T-helper 2 cell treated with Interferon-gamma antibody and Interleukin-4, amounts not matched to agents 100 ng/mL and 5 ng/mL, for 36 hours (primary cell): ENCODE measurements around the gene TMEM217. TPM values are rescaled to one million over a fixed set of nuclear protein-coding genes. Genes with fewer than 3 reads are reported as not detected.
"Not testable (repeated sequence)": the region's sequence is repeated elsewhere in the genome, so short reads cannot be mapped to it uniquely, and the experiment has no call there.

ENCODE experiments used
- intact Hi-C: fragments of 100-400 bp; cut with micrococcal nuclease; formaldehyde crosslinking; loops from one replicate; pipeline ENCODE4 v1.15.1; 2023
- total RNA-seq: library from RNA; stranded (reverse); gene quantifications from 2 replicates; pipeline ENCODE4 v1.2.3, GENCODE V29; 2022

TMEM217 gene
- 2.9 and 3.0 TPM in 2 replicates for total RNA-seq

DNA sequence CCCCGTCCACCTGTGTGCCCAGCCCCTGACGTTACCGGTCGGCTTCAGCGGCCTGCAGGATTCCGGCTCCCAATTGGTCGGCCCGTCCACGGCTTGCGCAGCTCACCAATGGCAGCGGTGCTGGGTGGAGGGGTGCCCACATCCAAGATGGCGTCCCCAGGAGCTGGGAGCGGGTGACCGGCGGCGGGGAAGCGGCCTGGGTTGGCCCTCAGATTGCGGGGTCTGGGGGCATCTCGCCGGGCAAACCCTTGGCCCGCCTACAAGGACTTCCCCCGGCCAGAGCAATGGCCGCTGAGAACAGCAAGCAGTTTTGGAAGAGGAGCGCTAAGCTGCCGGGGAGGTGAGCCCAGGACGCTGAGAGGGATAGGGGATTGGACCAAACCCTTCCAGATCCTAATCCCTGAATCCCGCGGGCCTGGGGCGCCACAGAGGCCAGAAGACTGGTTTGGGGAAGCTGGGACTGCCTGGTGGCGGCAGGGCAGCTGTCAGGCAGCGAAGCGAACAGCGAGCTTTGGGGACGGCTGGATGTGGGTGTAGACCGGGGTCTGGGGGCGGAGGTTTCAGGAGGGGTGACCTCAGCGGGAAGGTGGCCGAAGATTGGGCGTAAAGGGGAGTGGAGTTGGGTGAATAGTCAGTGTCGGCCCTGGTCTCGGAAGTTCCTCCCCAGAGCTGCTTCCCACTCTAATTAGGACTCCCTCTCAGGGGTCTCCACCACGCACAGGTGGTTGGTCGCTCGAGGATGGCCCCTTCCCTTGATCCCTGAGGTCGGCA lies at the start of gene TMEM217, which contains the start of gene TBC1D22B:
Gene TMEM217, minus strand, starts transcription at position 511 of the 771 bp plus-strand sequence. CDS start 39,114 bp downstream, outside the sequence.
Gene TBC1D22B, plus strand, starts transcription at position 139 of the 771 bp plus-strand sequence. Its CDS starts 146 bp downstream, at position 285.
- intact Hi-C loops: loop anchor here (2.0 kb wide), 3 partner anchors 15 to 35 kb away; no protein-coding TSS in a partner anchor

DNA sequence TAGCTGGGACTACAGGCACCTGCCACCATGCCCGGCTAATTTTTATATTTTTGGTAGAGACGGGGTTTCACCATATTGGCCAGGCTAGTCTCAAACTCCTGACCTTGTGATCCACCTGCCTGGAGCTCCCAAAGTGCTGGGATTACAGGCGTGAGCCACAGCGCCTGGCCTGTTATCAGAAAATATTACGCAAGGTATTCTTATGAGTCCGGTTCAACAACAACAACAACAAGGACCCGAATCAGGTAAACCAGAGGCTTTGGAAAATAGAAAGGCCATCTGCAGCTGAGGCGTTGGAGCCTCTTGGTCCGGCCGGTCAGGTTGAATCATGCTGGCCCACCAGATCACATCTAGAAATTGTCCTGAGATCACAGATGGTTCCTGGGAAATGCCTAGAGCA lies 49.5 kb upstream of the TMEM217 start:
- intact Hi-C loops: not testable (repeated sequence)

DNA sequence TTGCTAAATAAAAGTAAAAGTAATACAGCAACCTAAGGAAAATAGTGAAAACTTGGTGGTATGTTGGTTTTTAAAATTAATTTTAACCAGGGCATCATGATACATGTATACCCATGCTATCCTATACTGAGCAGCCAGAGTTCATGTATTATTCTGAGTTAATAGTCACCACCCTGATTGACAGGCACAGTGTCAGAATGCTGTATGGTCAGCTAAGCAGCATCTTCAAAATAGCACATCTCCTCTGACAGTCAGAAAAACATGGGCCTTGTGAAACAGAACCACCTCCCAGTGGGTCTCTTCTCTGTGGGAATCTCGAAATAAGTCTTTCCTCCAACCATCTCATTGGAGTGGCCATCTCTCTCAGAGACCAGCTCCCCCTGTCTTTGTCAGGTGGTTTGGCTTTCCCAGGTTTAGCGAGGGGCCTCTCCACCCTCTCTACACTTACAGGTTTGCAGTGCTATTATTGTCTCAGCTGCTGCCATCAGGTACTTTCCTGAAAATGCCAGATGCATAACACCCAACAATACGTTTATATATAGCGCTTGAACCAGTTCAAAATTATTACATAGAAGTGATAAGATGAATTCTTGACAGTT lies 48.8 kb upstream of the TMEM217 start:
- intact Hi-C loops: no loop called here

DNA sequence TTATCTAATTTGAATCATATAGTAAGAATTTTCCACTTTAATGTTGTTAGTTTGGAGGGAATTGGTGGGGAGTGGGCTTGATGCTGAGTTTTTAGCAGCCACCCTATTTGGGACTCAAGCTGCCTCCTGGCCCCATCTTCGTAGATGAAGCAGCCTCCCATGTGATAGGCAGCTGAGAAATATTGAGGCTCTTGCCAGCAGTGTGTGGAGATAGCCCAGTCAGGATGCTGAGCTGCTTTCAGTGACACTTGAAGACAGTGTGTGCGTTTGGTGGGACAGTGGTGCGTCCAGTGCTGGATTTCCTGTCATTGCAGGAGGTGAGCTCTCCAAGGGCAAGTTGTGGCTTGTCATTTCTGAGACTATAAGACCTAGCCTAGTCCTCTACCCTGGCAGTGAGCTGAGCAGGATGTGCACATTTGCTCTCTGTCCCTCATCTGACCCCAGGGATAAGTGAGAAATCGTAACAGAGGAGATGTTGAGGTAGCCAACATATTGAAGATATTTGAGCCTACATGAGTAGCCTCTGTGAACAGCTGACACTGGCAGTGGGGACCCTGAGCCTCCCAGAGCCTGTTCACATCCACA lies 48.0 kb upstream of the TMEM217 start:
- intact Hi-C loops: no loop called here

DNA sequence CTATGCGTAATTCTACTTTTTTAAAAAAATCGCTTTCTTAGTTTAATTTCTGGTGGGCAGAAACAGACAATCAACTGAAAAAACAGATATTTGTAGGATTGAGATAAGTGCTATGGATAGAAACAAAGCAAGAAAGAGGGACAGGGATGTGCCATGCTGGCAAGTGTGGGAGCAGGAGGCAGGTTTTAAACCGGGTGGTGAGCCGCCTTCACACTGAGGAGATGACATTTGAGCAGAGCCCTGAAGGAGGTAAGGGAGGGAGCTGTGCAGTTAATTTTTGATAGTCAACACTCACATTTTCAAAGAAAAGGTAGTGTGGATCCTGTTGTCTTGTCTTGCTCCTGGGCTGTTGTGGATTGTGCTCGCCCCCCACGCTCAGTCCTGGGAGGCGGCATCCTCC lies 46.8 kb upstream of the TMEM217 start:
- intact Hi-C loops: no loop called here

DNA sequence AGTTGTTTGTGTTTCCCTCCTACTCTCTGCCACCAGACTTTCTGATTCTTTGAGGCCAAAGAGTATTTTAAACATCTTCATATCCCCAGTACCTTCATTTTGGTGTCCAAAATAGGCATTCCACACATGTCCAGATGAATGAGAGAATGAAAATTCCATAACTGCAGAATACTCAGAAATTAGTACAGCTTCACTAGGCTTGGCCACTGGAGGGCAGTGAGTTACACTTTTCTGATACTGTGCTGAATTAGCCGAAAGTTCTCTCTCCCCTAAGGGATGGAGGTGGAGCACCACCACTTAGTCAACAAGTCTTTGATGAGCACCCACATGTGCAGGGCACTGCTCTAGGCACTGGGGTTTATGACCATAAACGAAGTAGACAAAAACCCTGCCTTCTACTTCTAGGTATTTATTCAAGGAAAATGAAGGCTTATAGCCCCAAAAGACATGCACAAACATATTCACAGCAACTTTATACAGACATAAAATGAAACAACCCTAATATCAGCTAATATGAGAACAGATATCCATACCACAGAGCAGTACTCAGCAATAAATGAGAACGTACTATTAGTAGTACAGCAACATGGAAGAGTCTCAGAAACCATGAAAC lies 46.1 kb upstream of the TMEM217 start:
- intact Hi-C loops: no loop called here

DNA sequence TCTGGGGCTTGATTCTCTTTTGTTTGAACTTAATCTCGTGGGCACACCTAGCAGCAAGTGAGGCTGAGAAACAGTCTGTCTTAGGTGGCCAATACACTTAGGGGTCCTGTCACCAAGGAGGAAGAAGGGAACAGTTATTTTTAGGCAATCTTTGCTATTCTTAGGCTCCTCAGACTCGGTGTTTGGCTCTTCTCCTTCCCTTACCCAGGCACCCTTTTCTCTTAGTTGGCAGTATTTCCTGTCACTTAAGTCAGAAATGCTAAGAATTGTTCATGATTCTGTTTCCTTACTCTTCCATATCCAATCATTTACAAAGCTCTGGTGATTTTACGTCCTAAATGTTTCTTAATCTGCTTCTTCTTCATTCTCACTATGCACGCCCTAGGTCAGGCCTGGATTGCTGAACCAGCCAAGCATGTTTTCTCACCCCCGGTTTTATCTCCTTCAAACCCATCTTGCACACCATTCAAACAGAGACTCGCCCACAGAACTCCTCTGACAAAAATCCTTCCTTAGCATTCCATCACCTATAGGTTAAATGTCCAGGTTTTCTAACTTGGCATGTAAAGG lies 45.2 kb upstream of the TMEM217 start:
- intact Hi-C loops: no loop called here

DNA sequence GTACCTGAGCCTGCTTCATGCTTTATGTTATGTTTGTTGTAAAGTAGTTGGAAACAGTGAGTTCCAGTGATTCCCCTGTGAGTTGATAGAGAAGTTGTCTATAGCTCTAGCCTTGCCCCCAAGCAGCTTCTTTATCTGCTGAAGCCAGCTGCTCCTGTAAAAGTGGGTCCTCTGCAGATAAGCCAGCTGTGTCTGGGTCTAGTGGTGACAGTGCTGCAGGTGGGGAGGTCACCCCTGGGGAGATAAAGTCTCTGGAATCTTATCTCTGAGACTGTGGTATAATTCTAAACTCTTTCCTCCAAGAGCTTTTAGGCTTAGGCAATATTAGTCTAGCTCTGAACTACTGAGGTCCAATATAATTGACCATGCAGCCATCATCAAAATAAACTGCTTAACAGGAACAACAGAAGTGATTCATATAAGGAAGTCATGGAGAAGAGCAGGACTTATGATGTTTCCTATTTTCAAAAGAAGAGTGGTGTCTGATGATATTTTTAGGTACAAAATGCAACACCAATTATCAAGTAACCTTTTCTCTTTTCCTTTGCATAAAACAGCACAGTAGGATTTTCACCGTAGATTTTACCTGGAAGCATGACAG lies 44.2 kb upstream of the TMEM217 start:
- intact Hi-C loops: no loop called here

DNA sequence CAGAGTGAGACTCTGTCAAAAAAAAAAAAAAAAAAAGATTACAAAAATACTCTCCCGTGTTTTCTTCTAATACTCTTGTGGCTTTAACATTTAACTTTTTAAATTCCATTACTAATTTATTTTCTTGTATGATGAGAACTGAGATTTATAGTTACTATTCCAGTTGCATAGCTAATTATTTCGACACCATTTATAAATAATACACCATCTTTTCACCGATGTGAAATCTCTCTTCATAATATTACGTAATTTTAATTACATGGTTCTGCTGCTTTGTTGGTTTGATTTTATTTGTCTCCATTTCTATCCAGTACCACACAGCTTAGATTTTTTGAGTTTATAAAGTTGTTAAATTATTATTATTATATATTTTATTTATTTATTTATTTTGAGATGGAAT lies 42.0 kb upstream of the TMEM217 start:
- intact Hi-C loops: no loop called here

DNA sequence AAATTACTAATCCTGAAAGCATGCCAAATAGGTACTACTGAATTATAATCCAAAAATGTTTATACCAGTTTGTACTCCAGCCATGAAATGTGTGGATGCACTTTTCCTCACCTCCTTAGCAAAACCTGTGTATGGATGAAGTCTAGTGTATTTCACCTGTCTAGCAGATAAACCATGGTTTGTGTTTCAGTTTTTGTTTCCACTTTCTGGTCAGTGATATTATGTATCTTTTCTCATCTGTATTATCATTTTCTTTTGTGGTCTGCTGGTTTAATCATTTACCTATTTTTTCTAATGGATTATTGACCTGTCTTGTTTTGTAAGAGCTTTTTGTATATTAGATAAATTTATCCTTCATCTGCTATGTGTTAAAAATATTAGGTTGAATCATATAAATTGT lies 41.0 kb upstream of the TMEM217 start:
- intact Hi-C loops: no loop called here

DNA sequence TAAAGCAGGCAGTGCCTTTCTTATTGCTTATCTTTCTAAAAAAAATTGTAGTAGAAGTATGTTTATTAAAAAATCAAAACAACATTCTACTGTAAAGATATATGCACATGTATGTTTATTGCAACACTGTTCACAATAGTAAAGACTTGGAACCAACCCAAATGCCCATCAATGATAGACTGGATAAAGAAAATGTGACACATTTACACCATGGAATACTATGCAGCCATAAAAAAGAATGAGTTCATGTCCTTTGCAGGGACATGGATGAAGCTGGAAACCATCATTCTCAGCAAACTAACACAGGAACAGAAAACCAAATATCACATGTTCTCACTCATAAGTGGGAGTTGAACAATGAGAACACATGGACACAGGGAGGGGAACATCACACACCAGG lies 39.7 kb upstream of the TMEM217 start:
- intact Hi-C loops: not testable (repeated sequence)

DNA sequence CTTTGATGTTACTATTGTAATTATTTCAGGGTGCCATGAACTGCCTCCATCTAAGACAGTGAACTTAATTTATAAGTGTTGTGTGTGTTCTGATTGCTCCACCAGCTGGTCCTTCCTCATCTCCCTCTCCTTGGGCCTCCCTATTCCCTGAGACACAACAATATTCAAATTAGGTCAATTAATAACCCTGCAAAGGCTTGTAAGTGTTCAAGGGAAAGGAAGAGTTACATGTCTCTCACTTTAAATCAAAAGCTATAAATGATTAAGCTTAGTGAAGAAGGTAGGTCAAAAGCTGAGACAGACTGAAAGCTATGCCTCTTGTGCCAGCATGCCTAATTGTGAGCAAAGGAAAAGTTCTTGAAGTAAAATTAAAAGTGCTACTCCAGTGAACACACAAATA lies 35.5 kb upstream of the TMEM217 start:
- intact Hi-C loops: loop anchor here (5.0 kb wide), 1 partner anchor 121 kb away; the partner anchor contains the start of gene PIM1

DNA sequence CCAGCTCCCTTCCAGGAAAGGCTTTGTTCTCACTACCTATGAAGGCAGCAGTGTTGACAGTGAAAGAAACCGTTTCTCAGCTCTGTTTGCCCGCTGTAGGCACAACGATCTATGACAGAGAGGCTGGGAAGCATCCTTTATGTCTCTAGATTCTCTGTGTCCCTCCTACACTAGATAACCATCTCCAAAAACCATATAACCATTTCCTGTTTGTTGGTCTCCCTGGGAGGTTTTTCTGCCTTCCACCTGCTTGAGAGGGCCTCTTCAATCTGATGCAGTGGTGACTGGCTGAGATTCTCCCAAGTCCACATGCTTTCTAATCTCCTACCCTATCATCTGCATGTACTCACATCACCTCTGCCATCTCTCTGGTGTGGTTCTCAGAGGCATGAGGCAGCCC lies 32.0 kb upstream of the TMEM217 start:
- intact Hi-C loops: loop anchor here (1.0 to 5.0 kb wide), 4 partner anchors 17 to 118 kb away; partner anchors contain the start of gene PIM1

DNA sequence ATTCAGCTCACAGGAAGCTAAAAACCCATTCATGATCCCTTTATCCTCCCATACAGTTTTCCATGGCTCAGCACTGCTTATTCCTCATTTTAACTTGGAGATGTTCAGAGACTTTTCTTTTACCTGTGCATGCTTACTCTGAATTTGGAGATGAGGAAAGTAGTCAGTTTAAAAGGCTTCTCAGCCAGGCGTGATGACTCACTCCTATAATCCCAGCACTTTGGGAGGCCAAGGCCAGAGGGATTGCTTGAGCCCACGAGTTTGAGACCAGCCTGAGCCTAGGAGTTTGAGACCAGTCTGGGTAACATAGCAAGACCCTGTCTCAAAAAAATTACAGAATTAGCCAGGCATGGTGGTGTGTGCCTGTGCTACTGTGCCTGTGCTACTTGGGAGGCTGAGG lies 30.3 kb upstream of the TMEM217 start:
- intact Hi-C loops: no loop called here

DNA sequence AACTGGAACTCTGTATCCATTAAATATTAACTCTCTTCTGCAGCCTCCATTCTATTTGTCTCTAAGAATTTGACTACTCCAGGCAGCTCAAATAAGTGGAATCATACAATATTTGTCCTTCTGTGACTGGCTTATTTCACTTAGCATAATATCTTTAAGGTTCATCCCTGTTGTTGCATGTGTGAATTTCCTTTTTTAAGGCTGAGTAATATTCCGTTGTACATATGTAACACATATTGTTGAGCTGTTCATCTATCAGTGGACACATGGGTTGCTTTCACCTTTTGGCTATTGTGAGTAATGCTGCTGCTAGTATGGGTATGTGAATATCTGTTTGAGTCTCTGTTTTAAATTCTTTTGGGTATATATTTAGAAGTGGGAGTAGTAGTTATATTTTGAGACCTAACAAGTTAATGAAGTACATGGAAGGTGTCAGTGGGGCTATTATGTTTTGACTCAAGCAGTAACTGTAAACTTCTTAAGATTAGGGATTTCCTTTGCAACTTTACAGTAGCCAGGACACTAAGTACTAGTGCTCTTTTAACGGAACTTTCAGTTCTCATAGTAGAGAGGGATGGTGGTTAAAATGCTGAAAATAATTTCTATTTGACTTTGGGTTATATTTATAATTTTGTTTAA lies 29.7 kb upstream of the TMEM217 start:
- intact Hi-C loops: no loop called here

DNA sequence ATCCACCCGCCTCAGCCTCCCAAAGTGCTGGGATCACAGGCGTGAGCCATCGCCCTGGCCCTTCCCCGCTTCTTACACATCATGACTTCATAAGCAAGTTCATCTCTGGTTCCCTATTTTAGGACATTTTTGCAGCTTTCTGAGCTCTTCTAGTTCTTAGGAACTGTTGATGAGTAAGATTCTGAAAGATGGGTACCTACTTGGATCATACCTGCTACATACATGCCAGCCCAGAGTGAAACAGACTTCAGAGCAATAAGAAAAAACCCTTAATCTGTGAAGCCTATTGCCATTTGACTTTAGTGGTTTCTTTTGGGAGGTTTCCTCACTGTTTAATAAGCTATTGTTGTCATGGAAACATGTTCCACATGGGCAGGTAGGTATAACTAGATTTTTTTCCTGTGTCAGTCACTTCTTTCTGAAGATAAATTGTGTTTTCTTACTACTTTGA lies 27.9 kb upstream of the TMEM217 start:
- intact Hi-C loops: no loop called here

DNA sequence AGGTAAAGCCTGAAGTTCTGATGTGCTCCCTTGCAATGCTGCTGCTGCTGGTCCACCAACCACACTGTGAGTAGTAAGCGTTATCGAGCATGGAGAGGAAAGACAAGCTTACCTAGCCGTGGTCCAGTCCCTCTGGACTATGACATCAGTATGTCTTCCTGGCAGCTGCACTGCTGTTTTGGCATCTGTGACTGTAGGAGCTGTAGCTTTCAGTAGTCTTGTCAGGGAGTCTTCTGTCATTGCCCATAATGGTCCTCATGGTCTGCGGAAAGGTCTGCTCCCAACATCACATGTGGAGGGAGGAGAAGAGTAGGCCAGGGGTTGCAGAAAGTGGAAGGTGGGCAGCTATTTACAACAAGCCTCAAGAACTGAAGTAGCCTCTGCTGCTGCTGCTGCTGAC lies 26.8 kb upstream of the TMEM217 start:
- intact Hi-C loops: no loop called here

DNA sequence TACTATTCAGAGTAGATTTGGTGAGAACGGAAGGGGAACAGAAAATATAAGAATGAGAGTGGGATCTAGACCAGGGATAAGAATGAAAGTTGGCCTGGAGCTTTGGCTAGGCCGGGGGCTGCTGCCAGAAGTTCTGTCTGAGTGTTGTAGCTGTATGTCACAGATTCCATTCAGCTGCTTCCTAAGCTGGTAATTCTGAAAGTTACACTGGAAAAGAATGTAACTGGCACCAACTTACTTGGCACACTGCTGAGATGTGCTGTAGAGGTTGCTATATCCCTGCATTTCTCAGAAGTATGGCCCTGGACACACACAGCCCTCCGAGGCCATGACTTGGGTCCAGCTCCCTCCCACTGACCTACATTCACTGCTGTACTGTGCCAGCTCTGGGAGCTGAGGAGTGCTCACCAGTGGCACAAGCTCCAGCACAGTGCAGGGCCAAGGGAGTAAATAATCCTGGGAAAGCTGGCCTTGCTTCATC lies 25.8 kb upstream of the TMEM217 start:
- intact Hi-C loops: no loop called here

DNA sequence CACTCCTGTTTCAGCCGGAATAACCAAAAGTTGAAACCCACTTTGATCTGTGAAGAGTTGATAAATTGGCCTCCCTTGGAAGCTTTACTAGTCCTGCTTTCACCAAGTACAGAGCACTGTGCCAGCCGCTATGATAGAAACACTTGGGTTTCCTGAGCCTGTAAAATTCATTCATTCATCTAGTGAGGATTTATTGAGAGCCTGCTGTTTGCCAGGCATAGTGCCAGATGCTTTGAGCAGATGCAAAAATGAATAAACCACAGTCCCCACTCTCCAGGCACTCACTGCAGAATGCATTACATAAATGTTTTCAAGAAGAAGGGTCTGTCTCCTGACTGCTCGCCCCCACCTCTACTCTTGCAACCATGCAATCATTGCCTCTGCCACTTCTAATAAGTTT lies 25.3 kb upstream of the TMEM217 start:
- intact Hi-C loops: no loop called here

DNA sequence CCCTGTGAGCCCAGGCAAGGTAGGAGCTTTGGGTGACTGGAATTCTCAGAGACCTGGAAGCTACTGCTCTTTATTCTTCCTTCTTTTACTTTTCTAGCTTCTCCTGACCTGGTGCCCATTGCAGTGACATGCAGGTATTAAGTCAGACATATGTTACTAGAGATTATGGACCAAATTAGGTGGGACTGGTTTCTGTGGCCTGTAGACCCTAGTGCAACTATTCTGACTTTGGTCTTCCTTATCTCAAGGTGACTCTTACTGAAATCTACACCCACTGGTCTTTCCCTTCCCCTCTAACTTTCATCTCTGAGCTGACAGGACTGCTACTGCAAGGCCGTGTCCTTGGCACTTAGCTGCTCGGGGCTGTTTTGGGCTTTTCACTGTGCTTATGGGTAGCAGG lies 24.4 kb upstream of the TMEM217 start:
- intact Hi-C loops: no loop called here
